Liver (tissue), 3 donors: ENCODE measurements around the gene KIAA0753.
A peak's percentile ranks its signal among the peaks of the same experiment; 100 is the strongest.

Source experiments
- FOXA1 ChIP-seq: IDR thresholded peaks from 2 replicates; pipeline ENCODE4 v1.6.1; 2016; ENCODE audit warnings: antibody characterized with exemption
- JUND ChIP-seq, 2 donors: IDR thresholded peaks; 2 replicates each; pipeline ENCODE4 v1.6.1; 2016; ENCODE audit warnings: antibody characterized with exemption in 2 of 2
- MAX ChIP-seq: IDR thresholded peaks from 2 replicates; pipeline ENCODE4 v1.6.1; 2016; ENCODE audit warnings: antibody characterized with exemption
- NR2F2 ChIP-seq: IDR thresholded peaks from 2 replicates; pipeline ENCODE4 v1.6.1; 2016; ENCODE audit warnings: antibody characterized with exemption
- RAD21 ChIP-seq, 2 donors: IDR thresholded peaks; 2 replicates each; pipeline ENCODE4 v1.6.1; 2016; ENCODE audit warnings: antibody characterized with exemption in 2 of 2, mild to moderate bottlenecking in 2 of 2
- RXRA ChIP-seq, 2 donors: IDR thresholded peaks; 2 replicates each; pipeline ENCODE4 v1.6.1; 2017 to 2018; ENCODE audit warnings: antibody characterized with exemption in 2 of 2, mild to moderate bottlenecking in 1 of 2
- SP1 ChIP-seq: IDR thresholded peaks from 2 replicates; pipeline ENCODE4 v1.6.1; 2018; ENCODE audit warnings: antibody characterized with exemption, mild to moderate bottlenecking
- TAF1 ChIP-seq: conservative IDR thresholded peaks from 2 replicates; pipeline ENCODE4 v1.6.1; 2016; ENCODE audit warnings: antibody characterized with exemption, mild to moderate bottlenecking
- YY1 ChIP-seq: IDR thresholded peaks from 2 replicates; pipeline ENCODE4 v1.6.1; 2016; ENCODE audit warnings: antibody characterized with exemption, mild to moderate bottlenecking
- ZBTB33 ChIP-seq: IDR thresholded peaks from 2 replicates; pipeline ENCODE4 v1.6.1; 2016; ENCODE audit warnings: antibody characterized with exemption
- TF ChIP-seq, protein P1 (sequence below): fragments of 150-350 bp; IDR thresholded peaks from 2 replicates; pipeline ENCODE4 v1.5.1; 2017; ENCODE audit warnings: improper control_type of control experiment, low read depth, low read length; ENCODE audit not compliant: missing input control
- TF ChIP-seq, protein P2 (sequence below): IDR thresholded peaks from 2 replicates; pipeline ENCODE4 v1.6.1; 2016; ENCODE audit warnings: antibody characterized with exemption, mild to moderate bottlenecking
- TF ChIP-seq, protein P3 (sequence below): IDR thresholded peaks from 2 replicates; pipeline ENCODE4 v1.6.1; 2016; ENCODE audit warnings: antibody characterized with exemption
- donor health status: healthy.
- donor health status: healthy.

DNA sequence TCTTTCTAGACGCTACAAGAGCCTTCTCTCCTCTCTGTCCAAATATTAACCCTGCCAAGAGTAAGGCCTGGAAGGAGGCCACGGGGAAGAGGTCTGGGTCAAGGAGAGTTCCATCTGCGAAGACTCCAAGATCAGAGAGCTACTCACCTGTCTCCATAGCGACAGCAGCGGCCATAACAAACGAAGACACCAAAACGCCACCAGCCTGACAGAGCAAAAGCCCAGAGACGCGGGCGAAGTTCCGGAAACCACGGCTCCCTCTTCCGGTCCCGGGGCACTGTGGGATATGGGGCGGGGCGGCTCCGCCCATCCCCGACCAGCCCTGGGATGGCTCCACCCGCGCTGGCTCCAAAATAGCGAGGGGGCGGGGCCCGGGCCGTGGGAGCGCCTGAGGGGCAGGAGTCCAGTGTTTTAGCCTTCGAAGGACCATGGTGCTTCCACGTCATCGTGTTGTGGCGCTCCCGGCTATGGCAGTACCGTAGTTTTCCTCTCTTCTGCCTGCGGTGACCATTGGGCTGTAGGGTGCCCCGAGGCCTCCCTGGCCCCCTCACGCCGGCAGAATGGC lies 10.9 kb upstream of the KIAA0753 start, which contains the start of the genes C17orf100 and MED31:
- TF ChIP-seq, protein P1, sequence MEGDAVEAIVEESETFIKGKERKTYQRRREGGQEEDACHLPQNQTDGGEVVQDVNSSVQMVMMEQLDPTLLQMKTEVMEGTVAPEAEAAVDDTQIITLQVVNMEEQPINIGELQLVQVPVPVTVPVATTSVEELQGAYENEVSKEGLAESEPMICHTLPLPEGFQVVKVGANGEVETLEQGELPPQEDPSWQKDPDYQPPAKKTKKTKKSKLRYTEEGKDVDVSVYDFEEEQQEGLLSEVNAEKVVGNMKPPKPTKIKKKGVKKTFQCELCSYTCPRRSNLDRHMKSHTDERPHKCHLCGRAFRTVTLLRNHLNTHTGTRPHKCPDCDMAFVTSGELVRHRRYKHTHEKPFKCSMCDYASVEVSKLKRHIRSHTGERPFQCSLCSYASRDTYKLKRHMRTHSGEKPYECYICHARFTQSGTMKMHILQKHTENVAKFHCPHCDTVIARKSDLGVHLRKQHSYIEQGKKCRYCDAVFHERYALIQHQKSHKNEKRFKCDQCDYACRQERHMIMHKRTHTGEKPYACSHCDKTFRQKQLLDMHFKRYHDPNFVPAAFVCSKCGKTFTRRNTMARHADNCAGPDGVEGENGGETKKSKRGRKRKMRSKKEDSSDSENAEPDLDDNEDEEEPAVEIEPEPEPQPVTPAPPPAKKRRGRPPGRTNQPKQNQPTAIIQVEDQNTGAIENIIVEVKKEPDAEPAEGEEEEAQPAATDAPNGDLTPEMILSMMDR, result no peak
- TF ChIP-seq NR2F2, result no peak
- TF ChIP-seq YY1, result peak; percentile 88
- TF ChIP-seq SP1, result peak; percentile 93
- TF ChIP-seq FOXA1, result peak; percentile 66
- TF ChIP-seq, protein P2, sequence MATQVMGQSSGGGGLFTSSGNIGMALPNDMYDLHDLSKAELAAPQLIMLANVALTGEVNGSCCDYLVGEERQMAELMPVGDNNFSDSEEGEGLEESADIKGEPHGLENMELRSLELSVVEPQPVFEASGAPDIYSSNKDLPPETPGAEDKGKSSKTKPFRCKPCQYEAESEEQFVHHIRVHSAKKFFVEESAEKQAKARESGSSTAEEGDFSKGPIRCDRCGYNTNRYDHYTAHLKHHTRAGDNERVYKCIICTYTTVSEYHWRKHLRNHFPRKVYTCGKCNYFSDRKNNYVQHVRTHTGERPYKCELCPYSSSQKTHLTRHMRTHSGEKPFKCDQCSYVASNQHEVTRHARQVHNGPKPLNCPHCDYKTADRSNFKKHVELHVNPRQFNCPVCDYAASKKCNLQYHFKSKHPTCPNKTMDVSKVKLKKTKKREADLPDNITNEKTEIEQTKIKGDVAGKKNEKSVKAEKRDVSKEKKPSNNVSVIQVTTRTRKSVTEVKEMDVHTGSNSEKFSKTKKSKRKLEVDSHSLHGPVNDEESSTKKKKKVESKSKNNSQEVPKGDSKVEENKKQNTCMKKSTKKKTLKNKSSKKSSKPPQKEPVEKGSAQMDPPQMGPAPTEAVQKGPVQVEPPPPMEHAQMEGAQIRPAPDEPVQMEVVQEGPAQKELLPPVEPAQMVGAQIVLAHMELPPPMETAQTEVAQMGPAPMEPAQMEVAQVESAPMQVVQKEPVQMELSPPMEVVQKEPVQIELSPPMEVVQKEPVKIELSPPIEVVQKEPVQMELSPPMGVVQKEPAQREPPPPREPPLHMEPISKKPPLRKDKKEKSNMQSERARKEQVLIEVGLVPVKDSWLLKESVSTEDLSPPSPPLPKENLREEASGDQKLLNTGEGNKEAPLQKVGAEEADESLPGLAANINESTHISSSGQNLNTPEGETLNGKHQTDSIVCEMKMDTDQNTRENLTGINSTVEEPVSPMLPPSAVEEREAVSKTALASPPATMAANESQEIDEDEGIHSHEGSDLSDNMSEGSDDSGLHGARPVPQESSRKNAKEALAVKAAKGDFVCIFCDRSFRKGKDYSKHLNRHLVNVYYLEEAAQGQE, result peak; percentile 76
- peak; percentile 57 for TF ChIP-seq TAF1
- TF ChIP-seq, protein P3, sequence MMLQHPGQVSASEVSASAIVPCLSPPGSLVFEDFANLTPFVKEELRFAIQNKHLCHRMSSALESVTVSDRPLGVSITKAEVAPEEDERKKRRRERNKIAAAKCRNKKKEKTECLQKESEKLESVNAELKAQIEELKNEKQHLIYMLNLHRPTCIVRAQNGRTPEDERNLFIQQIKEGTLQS, result no peak
- peak; percentile 68 for TF ChIP-seq MAX
- TF ChIP-seq JUND (IDR thresholded peaks at IDR 0.05), result peak in 1 of 2 donors; percentile 25
- TF ChIP-seq RXRA (IDR thresholded peaks at IDR 0.05), result peak; percentile 38 to 51
- peak; percentile 75 for TF ChIP-seq ZBTB33
- TF ChIP-seq RAD21 (IDR thresholded peaks at IDR 0.05), result peak in 1 of 2 donors; percentile 38
